ENCODE measurements around the gene CIDEB. TPM values are rescaled to one million over a fixed set of nuclear protein-coding genes. Genes with fewer than 3 reads are reported as not detected.

CIDEB gene
- total and polyA plus RNA-seq, 2 of the 13 experiments (the other 11 are each of a cell fraction or from before 2014, with no cell fraction given), result 35.8 to 110 TPM

- no peak for FAIRE-seq
- H3K4me3 ChIP-seq (replicated peaks in 1 of 3; ENCODE audit: insufficient read depth in 1 of 3, low read depth in 2 of 3, low read length in 3 of 3), result no peak overlapping the region
- TF ChIP-seq PCBP2 (optimal IDR thresholded peaks at IDR 0.05; ENCODE audit: low read depth, low read length, poor library complexity, severe bottlenecking), result peak; percentile 74
- no peak for TF ChIP-seq MIER3 (CRISPR knock-in tag; IDR thresholded peaks at IDR 0.05; ENCODE audit: borderline replicate concordance)
- H3K4me2 ChIP-seq (ENCODE audit: low read depth, low read length), result no peak overlapping the region
- H3K79me2 ChIP-seq (ENCODE audit: insufficient read depth, low read length), result no peaks in the 10 kb centered on the region
- H3K4me1 ChIP-seq (ENCODE audit: insufficient read depth, low read length), result peaks cover 7% of the 10 kb centered on the region
- no TSS peak for BruUV-seq (replicated peaks)
- no peak for DNase-seq (ENCODE audit: low spot score)
- H3K9ac ChIP-seq (ENCODE audit: insufficient read depth, low read depth, low read length), result no peak overlapping the region
- no peaks in the 10 kb centered on the region for H3K36me3 ChIP-seq (replicated peaks in 1 of 2; ENCODE audit: control insufficient read depth in 1 of 2, insufficient read depth in 2 of 2, low read length in 2 of 2)
- intact Hi-C loops (cut with micrococcal nuclease; ENCODE audit: unreplicated experiment), result no loop called here
- no peak for ATAC-seq
- H3K27ac ChIP-seq (ENCODE audit: extremely low read length, insufficient read depth, low read length), result no peak overlapping the region
- in situ Hi-C loops (cut with HindIII; ENCODE audit: extremely low pct_ligation_motif_present, low pct_unique_long_range_greater_than_20kb), result no loop called here
- ChIA-PET CTCF (ENCODE audit: low intra/inter-chr PET ratio, low total read pairs) (no interaction called here), POLR2A (interaction anchor here (1.7 kb wide), 1 partner anchor 83 kb away, joined by 5 read pairs; the partner anchor contains the start of gene KHNYN)
- peaks cover 3 to 14% of the 10 kb centered on the region in 2 experiments; a peak in 2 of 5 replicates for H3K27me3 ChIP-seq (ENCODE audit: control insufficient read depth in 1 of 2, insufficient read depth in 2 of 2, low read length in 2 of 2)
- H3K9me3 ChIP-seq (ENCODE audit: low read length), result no peaks in the 10 kb centered on the region
- WGBS (ENCODE audit: low lambda C conversion rate), result 0% methylated on average over 1 of the region's 1 CpG
- no peak overlapping the region for H2AFZ ChIP-seq (ENCODE audit: low read length)
- no peaks in the 10 kb centered on the region for H4K20me1 ChIP-seq (ENCODE audit: insufficient read depth, low read length)
These were observed 39.4 kb upstream of the CIDEB start for GRCh38 chr14:24347134-24347533.

DNA sequence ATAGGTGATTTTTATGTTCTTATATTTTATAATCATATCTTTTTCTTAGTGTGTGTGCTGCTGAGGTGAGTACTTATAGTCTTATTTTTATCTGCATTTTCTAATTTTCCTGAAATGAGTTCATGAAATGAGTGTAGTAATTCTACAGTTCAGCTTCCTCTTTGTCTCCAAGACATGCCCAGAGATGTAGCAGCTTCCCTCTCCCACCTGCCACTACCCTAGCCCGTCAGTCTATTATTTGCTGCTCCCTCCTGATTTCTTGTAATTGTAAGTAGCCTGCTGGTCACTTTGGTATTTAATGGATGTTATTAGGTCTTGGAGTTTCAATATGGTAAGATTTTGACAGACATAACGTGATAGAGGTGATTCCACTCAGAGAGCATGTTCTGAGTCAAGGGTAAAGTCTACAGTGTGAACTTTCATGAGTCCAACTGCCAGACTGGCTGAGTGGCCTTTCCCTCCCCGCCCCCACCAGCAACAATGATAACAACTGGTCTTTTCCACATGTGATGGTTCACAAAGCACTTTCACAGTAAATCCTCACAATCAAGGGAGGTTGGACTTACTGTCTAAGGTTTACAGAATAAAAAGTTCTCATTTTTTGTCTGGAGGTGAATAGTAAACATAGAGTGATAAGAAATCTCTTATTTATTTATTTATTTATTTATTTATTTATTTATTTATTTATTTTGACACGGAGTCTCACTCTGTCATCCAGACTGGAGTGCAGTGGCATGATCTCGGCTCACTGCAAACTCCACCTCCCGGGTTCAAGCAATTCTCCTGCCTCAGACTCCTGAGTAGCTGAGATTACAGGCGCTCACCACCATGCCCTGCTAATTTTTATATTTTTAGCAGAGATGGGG, 36.3 kb upstream of the CIDEB start:
- Histone ChIP-seq H3K9me3 (ENCODE audit: low read length) (no peaks in the 10 kb centered on the region), H3K36me3 (replicated peaks in 1 of 2; ENCODE audit: control insufficient read depth in 1 of 2, insufficient read depth in 2 of 2, low read length in 2 of 2) (no peaks in the 10 kb centered on the region), H3K79me2 (ENCODE audit: insufficient read depth, low read length) (no peaks in the 10 kb centered on the region), H3K27me3 (ENCODE audit: control insufficient read depth in 1 of 2, insufficient read depth in 2 of 2, low read length in 2 of 2) (peaks cover 0 to 15% of the 10 kb centered on the region in 2 experiments; a peak in 1 of 5 replicates), H3K4me3 (replicated peaks in 1 of 3; ENCODE audit: insufficient read depth in 1 of 3, low read depth in 2 of 3, low read length in 3 of 3) (no peak overlapping the region), H2AFZ (ENCODE audit: low read length) (no peak overlapping the region), H3K9ac (ENCODE audit: insufficient read depth, low read depth, low read length) (no peak overlapping the region), H3K4me1 (ENCODE audit: insufficient read depth, low read length) (peaks cover 7% of the 10 kb centered on the region), H3K27ac (ENCODE audit: extremely low read length, insufficient read depth, low read length) (no peak overlapping the region), H3K4me2 (ENCODE audit: low read depth, low read length) (peak overlapping the region; percentile 41), H4K20me1 (ENCODE audit: insufficient read depth, low read length) (no peaks in the 10 kb centered on the region)
- intact Hi-C loops (cut with micrococcal nuclease; ENCODE audit: unreplicated experiment), result no loop called here
- ChIA-PET CTCF (ENCODE audit: low intra/inter-chr PET ratio, low total read pairs) (no interaction called here), POLR2A (interaction anchor here (1.0 kb wide), 1 partner anchor 86 kb away, joined by 3 read pairs; the partner anchor contains the start of genes CBLN3 and KHNYN)
- in situ Hi-C loops (cut with HindIII; ENCODE audit: extremely low pct_ligation_motif_present, low pct_unique_long_range_greater_than_20kb), result no loop called here
- DNase-seq (ENCODE audit: low spot score) (peak; percentile 66), ATAC-seq (peak; percentile 78), FAIRE-seq (peak; percentile 67)
- no TSS peak for BruUV-seq (replicated peaks)
- WGBS (ENCODE audit: low lambda C conversion rate), result 19% methylated on average over 7 of the region's 7 CpGs
- TF ChIP-seq ZFY (CRISPR knock-in tag; IDR thresholded peaks at IDR 0.05) (no peak), ZNF101 (CRISPR knock-in tag; IDR thresholded peaks at IDR 0.05; ENCODE audit: borderline replicate concordance, low read depth) (no peak), ZNF12 (CRISPR knock-in tag; IDR thresholded peaks at IDR 0.05) (no peak), ONECUT2 (CRISPR knock-in tag; IDR thresholded peaks at IDR 0.05) (no peak), PAF1 (CRISPR knock-in tag; IDR thresholded peaks at IDR 0.05) (no peak), NCOR1 (IDR thresholded peaks at IDR 0.05; ENCODE audit: borderline replicate concordance, low read length) (peak; percentile 73; the same call in 1 of the 2 replicates), ZNF205 (CRISPR knock-in tag; IDR thresholded peaks at IDR 0.05) (peak; percentile 37; the same call in 1 of the 2 replicates), MEIS1 (CRISPR knock-in tag; IDR thresholded peaks at IDR 0.05; ENCODE audit: borderline replicate concordance) (no peak), ZNF138 (CRISPR knock-in tag; IDR thresholded peaks at IDR 0.05; ENCODE audit: low read depth) (no peak), MAZ (IDR thresholded peaks at IDR 0.05; ENCODE audit: borderline replicate concordance, low read depth, low read length) (peak; percentile 43; the same call in 1 of the 2 replicates), MAZ (CRISPR knock-in tag; IDR thresholded peaks at IDR 0.05; ENCODE audit: low read depth) (no peak), ZNF558 (CRISPR knock-in tag; IDR thresholded peaks at IDR 0.05; ENCODE audit: borderline replicate concordance) (no peak)

Measured in HepG2 (cell line).